Posterior vena cava (tissue), 2 donors: ENCODE data around the gene KIT. TPM values are rescaled to one million over a fixed set of nuclear protein-coding genes. Genes with fewer than 3 reads are reported as not detected.

ENCODE experiments used
- DNase-seq: peaks from one replicate; pipeline ENCODE4 v3.0.0-alpha.2; 2020; ENCODE audit warnings: low spot score
- intact Hi-C, 2 donors: fragments of 100-400 bp; cut with DNase I; formaldehyde crosslinking; loops; one replicate each; pipeline versions ENCODE4 v1.14.1 to v1.14.2; 2022 to 2023
- total RNA-seq, 2 donors: library from RNA; stranded (reverse); fragmentation: NEBNext Ultra II Directional; extraction: Animal tissue kit (Norgen Biotek cat#: 25700); gene quantifications; one replicate each; pipeline ENCODE4 v1.2.1, GENCODE V29; 2021
- donor health status: DM: yes; HTN: yes; CAD: no.
- donor health status: DM: yes; HTN: yes; CAD: no.

Gene KIT
- total RNA-seq, 2 donors from 2014 or later: 9.5 to 13.1 TPM

GRCh38 chr4:54730581-54730980, 72.8 kb downstream of the KIT start:
- intact Hi-C loops: no loop called here
- no peak for DNase-seq

- no peak for DNase-seq
- intact Hi-C loops: no loop called here
Observed at GRCh38 chr4:54731552-54731951, 73.8 kb downstream of the KIT start.

- intact Hi-C loops: no loop called here
- DNase-seq: no peak
Observed at GRCh38 chr4:54731976-54732375, 74.2 kb downstream of the KIT start.

GRCh38 chr4:54737421-54737820, 79.7 kb downstream of the KIT start:
- intact Hi-C loops: no loop called here
- no peak for DNase-seq

- intact Hi-C loops: no loop called here
- no peak for DNase-seq
Observed at GRCh38 chr4:54741202-54741601, 83.4 kb downstream of the KIT start.

- intact Hi-C loops: no loop called here
- no peak for DNase-seq
Observed at GRCh38 chr4:54742636-54743399, 85.1 kb downstream of the KIT start.

GRCh38 chr4:54743562-54743961, 85.8 kb downstream of the KIT start:
- no peak for DNase-seq
- intact Hi-C loops: no loop called here

- intact Hi-C loops: no loop called here
- no peak for DNase-seq
Observed at GRCh38 chr4:54744487-54744886, 86.7 kb downstream of the KIT start.

GRCh38 chr4:54745031-54745770, 87.4 kb downstream of the KIT start:
- no peak for DNase-seq

GRCh38 chr4:54746218-54746617, 88.5 kb downstream of the KIT start:
- intact Hi-C loops: no loop called here
- no peak for DNase-seq

More at GRCh38 chr4:54745031-54745770, 87.4 kb downstream of the KIT start:
- intact Hi-C loops: no loop called here

- no peak for DNase-seq
- intact Hi-C loops: no loop called here
Observed at GRCh38 chr4:54750341-54750740, 92.6 kb downstream of the KIT start.

- no peak for DNase-seq
- intact Hi-C loops: no loop called here
Observed at GRCh38 chr4:54754394-54754793, 96.6 kb downstream of the KIT start.

GRCh38 chr4:54764476-54764875, 106.7 kb downstream of the KIT start:
- intact Hi-C loops: no loop called here
- DNase-seq: no peak

GRCh38 chr4:54767376-54767775, 109.6 kb downstream of the KIT start:
- intact Hi-C loops: no loop called here
- no peak for DNase-seq

GRCh38 chr4:54773022-54773421, 115.3 kb downstream of the KIT start:
- no peak for DNase-seq
- intact Hi-C loops: no loop called here

GRCh38 chr4:54779036-54779435, 121.3 kb downstream of the KIT start:
- intact Hi-C loops: no loop called here

GRCh38 chr4:54779476-54780148, 121.9 kb downstream of the KIT start:
- intact Hi-C loops: no loop called here
- DNase-seq: no peak

More at GRCh38 chr4:54779036-54779435, 121.3 kb downstream of the KIT start:
- DNase-seq: no peak

GRCh38 chr4:54780149-54780495, 122.4 kb downstream of the KIT start:
- intact Hi-C loops: no loop called here
- DNase-seq: no peak

GRCh38 chr4:54781756-54782155, 124.0 kb downstream of the KIT start:
- intact Hi-C loops: no loop called here
- no peak for DNase-seq

- intact Hi-C loops: no loop called here
- DNase-seq: no peak
Observed at GRCh38 chr4:54783402-54784110, 125.8 kb downstream of the KIT start.
